HepG2 (cell line): Measurements from ENCODE around the gene EIF2AK2. TPM values are rescaled to one million over a fixed set of nuclear protein-coding genes. Genes with fewer than 3 reads are reported as not detected.

Source experiments
- ATAC-seq: fragments of 200-7000 bp; cut with Tn5 transposase; 3 replicates; pipeline ENCODE4 v1.9.1; 2020; ENCODE audit warnings: mild to moderate bottlenecking, moderate library complexity
- BruUV-seq: library from RNA; stranded (reverse); fragments of 400-500 nt; replicated peaks from 2 replicates; lab custom pipeline; 2021; lab: Mats Ljungman, UMichigan
- CTCF ChIA-PET: fragments of 300-600 bp; formaldehyde crosslinking; extraction: SDS; loops from one replicate; lab custom pipeline; 2021; ENCODE audit warnings: low total read pairs, inconsistent platforms, low intra/inter-chr PET ratio; lab: Yijun Ruan, JAX
- POLR2A ChIA-PET: fragments of 350-600 bp; sonication (Branson Sonifier 250); formaldehyde crosslinking; loops from one replicate; lab custom pipeline; 2020; ENCODE audit warnings: antibody characterized with exemption, inconsistent platforms; lab: Yijun Ruan, JAX
- DNase-seq: peaks from one replicate; pipeline ENCODE4 v3.0.0-alpha.2; 2015; ENCODE audit warnings: low spot score
- FAIRE-seq: peaks from 3 replicates; lab custom pipeline; 2011; peaks lifted over from hg19 to GRCh38; lab: Jason Lieb, UNC
- H2AFZ ChIP-seq: one replicate; pipeline ENCODE4 v1.6.1; 2011; ENCODE audit warnings: low read length, inconsistent platforms
- H3K27ac ChIP-seq: fragments of 300-600 bp; 3 replicates; pipeline ENCODE4 v1.8.0; 2011; ENCODE audit warnings: mixed run types, mild to moderate bottlenecking, mixed read lengths, low read length, inconsistent platforms; ENCODE audit not compliant: insufficient read depth; ENCODE audit errors: extremely low read length
- H3K27me3 ChIP-seq, 2 experiments: fragments of 200-600 bp in 1 of 2; 2 replicates in 1 of 2; 3 replicates in 1 of 2; pipeline versions ENCODE4 v1.6.0 to v1.8.0; 2011; ENCODE audit warnings: low read length in 2 of 2, mild to moderate bottlenecking in 2 of 2, moderate library complexity in 2 of 2, inconsistent platforms in 1 of 2; ENCODE audit not compliant: insufficient read depth in 2 of 2, control insufficient read depth in 1 of 2
- H3K36me3 ChIP-seq, 2 experiments: fragments of 200-600 bp in 1 of 2; replicated peaks in 1 of 2; 2 replicates in 1 of 2; 3 replicates in 1 of 2; pipeline versions ENCODE4 v1.5.1 to v1.8.0; 2011; ENCODE audit warnings: low read length in 2 of 2, inconsistent platforms in 1 of 2; ENCODE audit not compliant: insufficient read depth in 2 of 2, control insufficient read depth in 1 of 2
- H3K4me1 ChIP-seq: 2 replicates; pipeline ENCODE4 v1.5.1; 2012; ENCODE audit warnings: low read length, inconsistent platforms; ENCODE audit not compliant: insufficient read depth
- H3K4me2 ChIP-seq: 2 replicates; pipeline ENCODE4 v1.6.0; 2011; ENCODE audit warnings: low read depth, low read length, inconsistent platforms
- H3K4me3 ChIP-seq, 3 experiments: fragments of 200-600 bp in 1 of 3; sonication (generic), shearing (Covaris generic) in 1 of 3; replicated peaks in 1 of 3; 2 replicates each; pipeline ENCODE4 v1.5.1; 2011 to 2016; ENCODE audit warnings: low read length in 3 of 3, inconsistent platforms in 2 of 3, low read depth in 2 of 3, mild to moderate bottlenecking in 2 of 3, control low read depth in 1 of 3, mixed read lengths in 1 of 3; ENCODE audit not compliant: insufficient read depth in 1 of 3
- H3K79me2 ChIP-seq: one replicate; pipeline ENCODE4 v1.6.1; 2011; ENCODE audit warnings: low read length, inconsistent platforms; ENCODE audit not compliant: insufficient read depth
- H3K9ac ChIP-seq: 2 replicates; pipeline ENCODE4 v1.6.0; 2011; ENCODE audit warnings: mild to moderate bottlenecking, low read depth, low read length, inconsistent platforms; ENCODE audit not compliant: insufficient read depth
- H3K9me3 ChIP-seq: 2 replicates; pipeline ENCODE4 v1.5.1; 2012; ENCODE audit warnings: mild to moderate bottlenecking, low read length
- H4K20me1 ChIP-seq: 2 replicates; pipeline ENCODE4 v1.6.0; 2011; ENCODE audit warnings: inconsistent platforms, mild to moderate bottlenecking, low read length, moderate library complexity; ENCODE audit not compliant: insufficient read depth
- MTA3 ChIP-seq: sonication (generic); formaldehyde crosslinking; IDR thresholded peaks from 2 replicates; pipeline ENCODE4 v1.4.0; 2020; ENCODE audit warnings: missing genetic modification reagents
- TBP ChIP-seq: sonication (generic); formaldehyde crosslinking; IDR thresholded peaks from 2 replicates; pipeline ENCODE4 v1.5.0; 2020; ENCODE audit warnings: missing genetic modification reagents
- WGBS: methylation state at CpG from one replicate; pipeline ENCODE4 v1.1.6; 2017; ENCODE audit warnings: low lambda C conversion rate; 5-methylcytosine and 5-hydroxymethylcytosine counted together
- in situ Hi-C: cut with HindIII; loops from 2 replicates; pipeline ENCODE4 v1.10.0; 2017; ENCODE audit warnings: low pct_unique_long_range_greater_than_20kb; ENCODE audit not compliant: extremely low pct_ligation_motif_present
- intact Hi-C: fragments of 100-400 bp; cut with micrococcal nuclease; formaldehyde crosslinking; loops from one replicate; pipeline ENCODE4 v1.10.0; 2022; ENCODE audit not compliant: unreplicated experiment
- polyA plus RNA-seq, 8 experiments: library from polyadenylated mRNA; depleted of rRNA in 3 of 8; stranded (reverse) in 7 of 8; unstranded in 1 of 8; fragments of >200 nt; fragmentation: Illumina TruSeq in 4 of 8; extraction: Trizol in 4 of 8; gene quantifications; 2 replicates each; pipeline versions ENCODE4 v1.2.1 to v1.2.3, GENCODE V29; 2011 to 2016; ENCODE audit warnings: low read depth in 4 of 8, missing spikeins in 1 of 8, mixed read lengths in 1 of 8; ENCODE audit not compliant: insufficient read depth in 1 of 8
- total RNA-seq, 5 experiments: library from RNA; depleted of rRNA; stranded (reverse); fragments of >200 nt; fragmentation: Illumina TruSeq; extraction: Trizol; gene quantifications; 2 replicates each; pipeline ENCODE4 v1.2.3, GENCODE V29; 2016; ENCODE audit warnings: low read depth in 1 of 5

Gene EIF2AK2
- total and polyA plus RNA-seq, 2 of the 13 experiments (the other 11 are each of a cell fraction or from before 2014, with no cell fraction given) = 10.2 to 26.1 TPM

- CTCF ChIA-PET = no interaction called here
- no TSS peak for BruUV-seq
- no peak for FAIRE-seq
- no peaks in the 10 kb centered on the region for H3K4me1 ChIP-seq
- no peaks in the 10 kb centered on the region for H3K79me2 ChIP-seq
- H3K27me3 ChIP-seq = no peaks in the 10 kb centered on the region
- H3K36me3 ChIP-seq = peaks cover 5 to 46% of the 10 kb centered on the region in 2 experiments
- POLR2A ChIA-PET = no interaction called here
- in situ Hi-C loops (no loop called here), intact Hi-C loops (no loop called here)
- H3K4me3 ChIP-seq = no peak overlapping the region
- ATAC-seq = no peak
- no peaks in the 10 kb centered on the region for H4K20me1 ChIP-seq
- no peak overlapping the region for H3K4me2 ChIP-seq
- no peak overlapping the region for H3K9ac ChIP-seq
- no peak overlapping the region for H2AFZ ChIP-seq
- 86% methylated on average over 5 of the region's 5 CpGs for WGBS
- no peak for DNase-seq
- H3K27ac ChIP-seq = no peak overlapping the region
- no peaks in the 10 kb centered on the region for H3K9me3 ChIP-seq
- TF ChIP-seq MTA3 (0 out of 2 replicates have a peak, but pooled peaks have one; percentile 26), TBP (no peak)
Observed at GRCh38 chr2:37052600-37053332, 104.0 kb downstream of the EIF2AK2 start.

Other genes with a start within 250 kb of the EIF2AK2 start
- gene STRN, start 190.4 kb downstream of the EIF2AK2 start, total RNA-seq (2016; rRNA removed; fragmentation: Illumina TruSeq; extraction: Trizol) = 19.3 and 28.4 TPM in 2 replicates
- 8.8 and 10.4 TPM in 2 replicates for gene STRN, start 190.4 kb downstream of the EIF2AK2 start, polyA plus RNA-seq (2011; rRNA removed)
- gene HEATR5B, start 72.6 kb downstream of the EIF2AK2 start, total RNA-seq (2016; rRNA removed; fragmentation: Illumina TruSeq; extraction: Trizol) = 16.3 and 17.6 TPM in 2 replicates
- gene HEATR5B, start 72.6 kb downstream of the EIF2AK2 start, polyA plus RNA-seq (2011; rRNA removed) = 11.1 and 12.7 TPM in 2 replicates
- gene GPATCH11, start 72.5 kb downstream of the EIF2AK2 start, total RNA-seq (2016; rRNA removed; fragmentation: Illumina TruSeq; extraction: Trizol) = 8.7 and 13.3 TPM in 2 replicates
- gene GPATCH11, start 72.5 kb downstream of the EIF2AK2 start, polyA plus RNA-seq (2011; rRNA removed) = 3.0 and 3.8 TPM in 2 replicates
- not detected in 2 replicates for gene SULT6B1, start 31.7 kb upstream of the EIF2AK2 start, total RNA-seq (2016; rRNA removed; fragmentation: Illumina TruSeq; extraction: Trizol)
- gene SULT6B1, start 31.7 kb upstream of the EIF2AK2 start, polyA plus RNA-seq (2011; rRNA removed) = not detected in 2 replicates
- gene CEBPZOS, start 39.5 kb upstream of the EIF2AK2 start, total RNA-seq (2016; rRNA removed; fragmentation: Illumina TruSeq; extraction: Trizol) = 18.6 and 25.6 TPM in 2 replicates
- 39.3 and 44.7 TPM in 2 replicates for gene CEBPZOS, start 39.5 kb upstream of the EIF2AK2 start, polyA plus RNA-seq (2011; rRNA removed)
- gene CEBPZ, start 74.6 kb upstream of the EIF2AK2 start, total RNA-seq (2016; rRNA removed; fragmentation: Illumina TruSeq; extraction: Trizol) = 117 and 182 TPM in 2 replicates
- gene CEBPZ, start 74.6 kb upstream of the EIF2AK2 start, polyA plus RNA-seq (2011; rRNA removed) = 10.7 and 14.4 TPM in 2 replicates
- gene NDUFAF7, start 74.7 kb upstream of the EIF2AK2 start, total RNA-seq (2016; rRNA removed; fragmentation: Illumina TruSeq; extraction: Trizol) = 39.4 and 40.8 TPM in 2 replicates
- gene NDUFAF7, start 74.7 kb upstream of the EIF2AK2 start, polyA plus RNA-seq (2011; rRNA removed) = 21.7 and 27.0 TPM in 2 replicates
- gene PRKD3, start 167.9 kb upstream of the EIF2AK2 start, total RNA-seq (2016; rRNA removed; fragmentation: Illumina TruSeq; extraction: Trizol) = 38.4 and 58.2 TPM in 2 replicates
- gene PRKD3, start 167.9 kb upstream of the EIF2AK2 start, polyA plus RNA-seq (2011; rRNA removed) = 11.1 and 11.6 TPM in 2 replicates
- 0.77 TPM in 1 of 2 replicates, not detected in the other for gene QPCT, start 187.7 kb upstream of the EIF2AK2 start, total RNA-seq (2016; rRNA removed; fragmentation: Illumina TruSeq; extraction: Trizol)
- gene QPCT, start 187.7 kb upstream of the EIF2AK2 start, polyA plus RNA-seq (2011; rRNA removed) = 1.1 and 1.2 TPM in 2 replicates